ENCODE data around the gene LLPH. TPM values are rescaled to one million over a fixed set of nuclear protein-coding genes. Genes with fewer than 3 reads are reported as not detected.

LLPH gene
- total and polyA plus RNA-seq, 5 donors from 2014 or later = 31.2 to 52.4 (median 35.3) TPM

- Histone ChIP-seq H3K27me3 (ENCODE audit: control insufficient read depth, insufficient read depth, low read length) (peaks cover 2% of the 10 kb centered on the region), H3K9me3 (ENCODE audit: control insufficient read depth in 2 of 2, low read length in 2 of 2) (no peaks in the 10 kb centered on the region), H3K27ac (ENCODE audit: insufficient read depth, low read length, poor library complexity, severe bottlenecking) (no peak overlapping the region), H3K36me3 (ENCODE audit: control insufficient read depth, insufficient read depth, low read length) (no peaks in the 10 kb centered on the region), H3K4me3 (ENCODE audit: low read depth, low read length) (no peak overlapping the region), H3K4me1 (ENCODE audit: control insufficient read depth, insufficient read depth, low read length, poor library complexity, severe bottlenecking) (no peaks in the 10 kb centered on the region)
- Mint-ChIP-seq H3K9me3 (peaks cover 0 to 15% (median 2%) of the 10 kb centered on the region in 7 donors), H3K27ac (no peak overlapping the region), H3K36me3 (no peaks in the 10 kb centered on the region), H3K4me3 (no peak overlapping the region), H3K4me1 (peaks cover 0 to 1% (median 0%) of the 10 kb centered on the region in 4 donors), H3K27me3 (peaks cover 24% of the 10 kb centered on the region)
- DNase-seq (no peak), ATAC-seq (ENCODE audit: low read depth in 2 of 2) (no peak)
These were observed 44.6 kb downstream of the LLPH start for GRCh38 chr12:66085998-66086397.

GRCh38 chr12:66085213-66085612 is 45.3 kb downstream of the LLPH start:
- peaks cover 26% of the 10 kb centered on the region for H3K27me3 Mint-ChIP-seq
- Histone ChIP-seq H3K27ac (ENCODE audit: insufficient read depth, low read length, poor library complexity, severe bottlenecking) (no peak overlapping the region), H3K36me3 (ENCODE audit: control insufficient read depth, insufficient read depth, low read length) (no peaks in the 10 kb centered on the region), H3K27me3 (ENCODE audit: control insufficient read depth, insufficient read depth, low read length) (peaks cover 2% of the 10 kb centered on the region), H3K9me3 (ENCODE audit: control insufficient read depth in 2 of 2, low read length in 2 of 2) (no peaks in the 10 kb centered on the region), H3K4me3 (ENCODE audit: low read depth, low read length) (no peak overlapping the region), H3K4me1 (ENCODE audit: control insufficient read depth, insufficient read depth, low read length, poor library complexity, severe bottlenecking) (no peaks in the 10 kb centered on the region)
- H3K27ac Mint-ChIP-seq = no peak overlapping the region
- H3K4me1 Mint-ChIP-seq = peaks cover 0 to 1% (median 0%) of the 10 kb centered on the region in 4 donors
- DNase-seq (no peak), ATAC-seq (ENCODE audit: low read depth in 2 of 2) (no peak)
- H3K36me3 Mint-ChIP-seq = no peaks in the 10 kb centered on the region
- H3K9me3 Mint-ChIP-seq = peaks cover 0 to 15% (median 2%) of the 10 kb centered on the region in 7 donors
- no peak overlapping the region for H3K4me3 Mint-ChIP-seq

GRCh38 chr12:66083766-66084165 is 46.8 kb downstream of the LLPH start:
- Mint-ChIP-seq H3K27ac (no peak overlapping the region), H3K27me3 (peaks cover 30% of the 10 kb centered on the region), H3K9me3 (peaks cover 0 to 15% (median 2%) of the 10 kb centered on the region in 7 donors), H3K36me3 (no peaks in the 10 kb centered on the region), H3K4me3 (no peak overlapping the region), H3K4me1 (peaks cover 0 to 1% (median 0%) of the 10 kb centered on the region in 4 donors)
- no peaks in the 10 kb centered on the region for H3K4me1 ChIP-seq (ENCODE audit: control insufficient read depth, insufficient read depth, low read length, poor library complexity, severe bottlenecking)
- ATAC-seq (ENCODE audit: low read depth in 2 of 2) = no peak
- H3K9me3 ChIP-seq (ENCODE audit: control insufficient read depth in 2 of 2, low read length in 2 of 2) = no peaks in the 10 kb centered on the region
- H3K27ac ChIP-seq (ENCODE audit: insufficient read depth, low read length, poor library complexity, severe bottlenecking) = no peak overlapping the region
- H3K4me3 ChIP-seq (ENCODE audit: low read depth, low read length) = no peak overlapping the region
- H3K27me3 ChIP-seq (ENCODE audit: control insufficient read depth, insufficient read depth, low read length) = peaks cover 7% of the 10 kb centered on the region
- no peaks in the 10 kb centered on the region for H3K36me3 ChIP-seq (ENCODE audit: control insufficient read depth, insufficient read depth, low read length)
- DNase-seq = no peak

DNA sequence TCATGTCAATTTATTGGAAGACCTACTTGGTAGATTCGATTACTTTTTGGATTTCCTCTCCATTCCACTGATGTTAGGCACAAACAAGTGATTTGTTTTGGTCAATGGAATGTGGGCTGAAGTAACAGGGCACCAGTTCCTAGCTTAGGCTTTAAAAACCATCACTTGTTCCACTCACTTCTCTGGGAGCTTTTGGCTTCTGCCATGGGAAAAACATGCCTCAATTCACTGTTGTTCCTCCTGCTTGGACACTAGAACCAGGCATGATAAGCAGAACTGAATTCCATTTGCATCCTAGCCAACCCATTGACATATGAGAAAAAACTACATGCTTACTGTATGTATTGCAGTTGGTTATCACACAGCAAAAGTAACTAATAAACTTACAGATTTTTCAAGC is 47.8 kb downstream of the LLPH start:
- H3K4me3 Mint-ChIP-seq = no peak overlapping the region
- H3K9me3 ChIP-seq (ENCODE audit: control insufficient read depth in 2 of 2, low read length in 2 of 2) = no peaks in the 10 kb centered on the region
- no peaks in the 10 kb centered on the region for H3K36me3 ChIP-seq (ENCODE audit: control insufficient read depth, insufficient read depth, low read length)
- H3K4me1 ChIP-seq (ENCODE audit: control insufficient read depth, insufficient read depth, low read length, poor library complexity, severe bottlenecking) = no peaks in the 10 kb centered on the region
- H3K27me3 Mint-ChIP-seq = peaks cover 33% of the 10 kb centered on the region
- no peak for ATAC-seq (ENCODE audit: low read depth in 2 of 2)
- H3K4me3 ChIP-seq (ENCODE audit: low read depth, low read length) = no peak overlapping the region
- no peaks in the 10 kb centered on the region for H3K36me3 Mint-ChIP-seq
- peaks cover 0 to 1% (median 0%) of the 10 kb centered on the region in 4 donors for H3K4me1 Mint-ChIP-seq
- H3K9me3 Mint-ChIP-seq = peaks cover 0 to 15% (median 2%) of the 10 kb centered on the region in 7 donors
- H3K27ac ChIP-seq (ENCODE audit: insufficient read depth, low read length, poor library complexity, severe bottlenecking) = no peak overlapping the region
- H3K27ac Mint-ChIP-seq = no peak overlapping the region
- DNase-seq = no peak
- H3K27me3 ChIP-seq (ENCODE audit: control insufficient read depth, insufficient read depth, low read length) = peaks cover 12% of the 10 kb centered on the region

GRCh38 chr12:66080791-66081190 is 49.8 kb downstream of the LLPH start:
- DNase-seq = no peak
- peaks cover 0 to 15% (median 2%) of the 10 kb centered on the region in 7 donors for H3K9me3 Mint-ChIP-seq
- Histone ChIP-seq H3K36me3 (ENCODE audit: control insufficient read depth, insufficient read depth, low read length) (no peaks in the 10 kb centered on the region), H3K9me3 (ENCODE audit: control insufficient read depth in 2 of 2, low read length in 2 of 2) (no peaks in the 10 kb centered on the region), H3K4me1 (ENCODE audit: control insufficient read depth, insufficient read depth, low read length, poor library complexity, severe bottlenecking) (no peaks in the 10 kb centered on the region), H3K27ac (ENCODE audit: insufficient read depth, low read length, poor library complexity, severe bottlenecking) (no peak overlapping the region), H3K27me3 (ENCODE audit: control insufficient read depth, insufficient read depth, low read length) (peaks cover 12% of the 10 kb centered on the region), H3K4me3 (ENCODE audit: low read depth, low read length) (no peak overlapping the region)
- peaks cover 40% of the 10 kb centered on the region for H3K27me3 Mint-ChIP-seq
- no peak overlapping the region for H3K4me3 Mint-ChIP-seq
- no peaks in the 10 kb centered on the region for H3K4me1 Mint-ChIP-seq
- H3K27ac Mint-ChIP-seq = no peak overlapping the region
- H3K36me3 Mint-ChIP-seq = no peaks in the 10 kb centered on the region
- ATAC-seq (ENCODE audit: low read depth in 2 of 2) = no peak

DNA sequence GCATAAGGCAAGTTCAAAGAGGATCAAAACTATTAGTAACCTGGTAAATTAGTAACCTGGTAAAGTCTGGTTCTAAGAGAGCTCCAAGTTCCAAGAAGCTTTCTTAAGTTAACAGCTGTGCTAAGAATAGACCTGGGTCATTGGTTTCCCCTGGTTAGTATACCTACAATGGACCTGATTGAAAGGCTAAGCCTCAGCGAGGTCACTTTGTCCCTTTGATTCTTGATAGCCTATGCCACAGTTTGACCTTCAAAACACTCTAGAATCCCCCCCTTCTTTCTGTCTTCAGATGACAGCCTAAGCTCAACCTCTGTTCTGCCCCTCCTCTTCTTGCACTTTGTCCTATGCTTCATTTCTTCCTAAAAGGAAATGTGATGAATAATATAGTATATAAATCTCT is 53.0 kb downstream of the LLPH start:
- H3K4me3 ChIP-seq (ENCODE audit: low read depth, low read length) = no peak overlapping the region
- Mint-ChIP-seq H3K36me3 (no peaks in the 10 kb centered on the region), H3K4me1 (no peaks in the 10 kb centered on the region), H3K27me3 (peaks cover 46% of the 10 kb centered on the region), H3K4me3 (no peak overlapping the region), H3K27ac (no peak overlapping the region), H3K9me3 (peaks cover 0 to 1% (median 0%) of the 10 kb centered on the region in 7 donors)
- H3K9me3 ChIP-seq (ENCODE audit: control insufficient read depth in 2 of 2, low read length in 2 of 2) = no peaks in the 10 kb centered on the region
- H3K36me3 ChIP-seq (ENCODE audit: control insufficient read depth, insufficient read depth, low read length) = no peaks in the 10 kb centered on the region
- H3K4me1 ChIP-seq (ENCODE audit: control insufficient read depth, insufficient read depth, low read length, poor library complexity, severe bottlenecking) = no peaks in the 10 kb centered on the region
- DNase-seq (no peak), ATAC-seq (ENCODE audit: low read depth in 2 of 2) (no peak)
- no peak overlapping the region for H3K27ac ChIP-seq (ENCODE audit: insufficient read depth, low read length, poor library complexity, severe bottlenecking)
- H3K27me3 ChIP-seq (ENCODE audit: control insufficient read depth, insufficient read depth, low read length) = peaks cover 12% of the 10 kb centered on the region

GRCh38 chr12:66074561-66074960 is 56.0 kb downstream of the LLPH start:
- ATAC-seq (ENCODE audit: low read depth in 2 of 2) (no peak), DNase-seq (no peak)
- Mint-ChIP-seq H3K27me3 (peaks cover 32% of the 10 kb centered on the region), H3K9me3 (peaks cover 0 to 1% (median 0%) of the 10 kb centered on the region in 7 donors), H3K4me3 (no peak overlapping the region), H3K27ac (no peak overlapping the region), H3K36me3 (no peaks in the 10 kb centered on the region), H3K4me1 (no peaks in the 10 kb centered on the region)
- no peaks in the 10 kb centered on the region for H3K9me3 ChIP-seq (ENCODE audit: control insufficient read depth in 2 of 2, low read length in 2 of 2)
- peaks cover 11% of the 10 kb centered on the region for H3K27me3 ChIP-seq (ENCODE audit: control insufficient read depth, insufficient read depth, low read length)
- H3K4me1 ChIP-seq (ENCODE audit: control insufficient read depth, insufficient read depth, low read length, poor library complexity, severe bottlenecking) = no peaks in the 10 kb centered on the region
- H3K27ac ChIP-seq (ENCODE audit: insufficient read depth, low read length, poor library complexity, severe bottlenecking) = no peak overlapping the region
- H3K36me3 ChIP-seq (ENCODE audit: control insufficient read depth, insufficient read depth, low read length) = no peaks in the 10 kb centered on the region
- no peak overlapping the region for H3K4me3 ChIP-seq (ENCODE audit: low read depth, low read length)

- H3K4me3 ChIP-seq (ENCODE audit: low read depth, low read length) = no peak overlapping the region
- Mint-ChIP-seq H3K9me3 (peaks cover 0 to 1% (median 0%) of the 10 kb centered on the region in 7 donors), H3K27me3 (peaks cover 22% of the 10 kb centered on the region), H3K4me3 (no peak overlapping the region), H3K4me1 (no peaks in the 10 kb centered on the region), H3K27ac (no peak overlapping the region), H3K36me3 (no peaks in the 10 kb centered on the region)
- no peak for ATAC-seq (ENCODE audit: low read depth in 2 of 2)
- no peak for DNase-seq
- H3K27me3 ChIP-seq (ENCODE audit: control insufficient read depth, insufficient read depth, low read length) = no peaks in the 10 kb centered on the region
- no peaks in the 10 kb centered on the region for H3K9me3 ChIP-seq (ENCODE audit: control insufficient read depth in 2 of 2, low read length in 2 of 2)
- no peaks in the 10 kb centered on the region for H3K36me3 ChIP-seq (ENCODE audit: control insufficient read depth, insufficient read depth, low read length)
- no peaks in the 10 kb centered on the region for H3K4me1 ChIP-seq (ENCODE audit: control insufficient read depth, insufficient read depth, low read length, poor library complexity, severe bottlenecking)
- H3K27ac ChIP-seq (ENCODE audit: insufficient read depth, low read length, poor library complexity, severe bottlenecking) = no peak overlapping the region
These were observed 58.0 kb downstream of the LLPH start for GRCh38 chr12:66072566-66072965.
